ENCODE results near the gene NTMT1.

DNA sequence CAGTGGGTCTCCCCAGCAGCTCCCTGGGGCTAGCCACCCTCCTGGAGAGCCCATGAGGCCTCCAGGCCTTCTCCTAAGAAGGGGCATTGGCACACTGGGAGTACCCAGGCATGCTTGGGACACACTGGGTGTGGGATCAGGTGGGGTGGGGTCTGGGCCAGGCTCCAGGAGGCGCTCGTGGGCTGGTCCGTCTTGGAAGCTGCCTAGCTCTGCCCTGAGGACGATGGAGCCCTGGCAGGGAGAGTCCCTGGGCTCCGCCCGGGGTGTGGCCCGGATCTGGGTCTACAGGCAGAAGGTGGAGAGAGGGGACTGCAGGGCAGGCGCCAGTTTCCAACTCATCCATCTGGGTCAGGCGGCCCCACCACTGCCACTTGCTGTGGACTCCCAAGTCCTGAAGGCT, 41.9 kb downstream of the NTMT1 start:
- TF ChIP-seq CTCF (IDR thresholded peaks at IDR 0.05) (no peak), ZFX (IDR thresholded peaks at IDR 0.05; ENCODE audit: borderline replicate concordance) (no peak)
